HG03064 (cell line): ENCODE results near the gene MORC2.

Source experiments
- ATAC-seq: cut with Tn5 transposase; IDR thresholded peaks from one replicate; pipeline ENCODE4 v1.9.1; 2021; ENCODE audit warnings: low read depth; ENCODE audit not compliant: unreplicated experiment

MORC2 gene

GRCh38 chr22:30922151-30922611 is 46.4 kb downstream of the MORC2 start:
- ATAC-seq: no peak

- ATAC-seq: no peak
Observed at GRCh38 chr22:30921108-30921507, 47.5 kb downstream of the MORC2 start.

DNA sequence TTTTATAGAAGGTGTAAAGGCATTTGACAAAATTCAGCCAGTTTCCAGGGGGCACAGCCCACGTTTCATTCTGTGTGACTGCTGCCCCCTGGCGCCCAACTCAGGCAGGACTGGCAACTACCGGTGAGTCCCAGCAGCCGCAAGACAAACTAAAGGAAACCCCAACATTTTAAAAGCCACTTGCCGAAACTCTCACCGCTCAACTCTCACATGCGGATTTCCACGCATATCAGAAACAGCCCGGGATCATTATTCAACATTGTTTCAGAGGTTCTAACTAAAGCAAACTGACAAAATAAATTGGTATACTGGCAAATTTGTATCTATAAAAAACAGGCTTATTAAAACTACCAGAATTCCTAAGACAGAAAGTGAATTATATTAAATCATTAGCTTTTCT is 48.2 kb downstream of the MORC2 start:
- ATAC-seq: no peak

- no peak for ATAC-seq
Observed at GRCh38 chr22:30919973-30920372, 48.6 kb downstream of the MORC2 start.

DNA sequence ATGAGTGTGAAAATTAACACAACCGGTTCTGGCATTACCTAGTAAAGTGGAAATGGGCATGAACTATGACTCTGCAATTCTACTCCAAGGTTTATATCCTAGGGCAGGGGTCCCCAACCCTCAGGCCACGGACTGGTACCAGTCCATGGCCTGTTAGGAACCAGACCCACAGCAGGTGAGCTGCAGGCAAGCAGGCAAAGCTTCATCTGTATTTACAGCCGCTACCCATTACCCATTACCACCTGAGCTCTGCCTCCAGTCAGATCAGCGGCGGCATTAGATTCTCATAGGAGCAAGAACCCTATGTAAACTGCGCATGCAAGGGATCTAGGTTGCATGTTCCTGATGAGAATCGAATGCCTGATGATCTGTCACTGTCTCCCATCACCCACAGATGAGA is 49.8 kb downstream of the MORC2 start:
- no peak for ATAC-seq

GRCh38 chr22:30910358-30910757 is 58.2 kb downstream of the MORC2 start:
- ATAC-seq: no peak

DNA sequence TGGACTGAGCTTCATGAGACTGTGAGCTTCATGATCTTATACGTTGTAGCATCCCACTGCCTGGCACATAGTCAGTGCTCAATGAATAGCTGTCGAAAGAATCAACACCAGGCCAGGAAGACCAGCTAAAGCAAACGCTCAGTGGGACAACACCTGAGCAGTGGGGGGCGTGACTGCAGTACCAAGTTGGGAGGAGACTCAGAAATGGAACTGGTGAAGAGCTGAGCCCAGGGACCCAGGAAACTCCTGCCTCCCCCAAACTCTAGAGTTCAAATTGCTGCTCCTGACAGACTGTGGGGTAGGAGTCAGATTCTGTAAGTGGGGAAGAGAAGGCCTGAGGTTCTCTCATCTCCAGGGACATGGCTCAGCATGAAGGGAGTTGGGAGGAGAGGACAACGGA is 59.3 kb downstream of the MORC2 start:
- no peak for ATAC-seq

GRCh38 chr22:30908051-30908461 is 60.5 kb downstream of the MORC2 start:
- no peak for ATAC-seq

DNA sequence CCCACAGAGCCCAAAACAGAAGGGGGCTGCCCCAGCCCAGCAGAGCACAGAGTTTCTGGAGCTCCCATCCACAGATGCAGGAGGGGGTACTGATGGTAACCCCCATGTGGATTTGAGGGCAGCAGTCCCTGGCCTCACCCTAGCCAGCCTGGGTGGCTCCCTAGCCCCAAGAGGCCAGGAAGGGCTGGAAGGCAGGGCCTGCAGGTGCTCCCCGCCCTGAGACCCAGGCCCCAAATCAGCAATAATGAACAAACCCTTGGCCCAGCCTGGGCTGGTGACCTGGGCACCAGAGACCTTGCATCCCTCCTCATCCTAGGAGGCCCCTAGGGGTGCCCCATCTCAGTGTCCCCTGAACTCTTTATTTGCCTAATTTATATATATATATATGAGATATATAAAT is 61.6 kb downstream of the MORC2 start:
- no peak for ATAC-seq

DNA sequence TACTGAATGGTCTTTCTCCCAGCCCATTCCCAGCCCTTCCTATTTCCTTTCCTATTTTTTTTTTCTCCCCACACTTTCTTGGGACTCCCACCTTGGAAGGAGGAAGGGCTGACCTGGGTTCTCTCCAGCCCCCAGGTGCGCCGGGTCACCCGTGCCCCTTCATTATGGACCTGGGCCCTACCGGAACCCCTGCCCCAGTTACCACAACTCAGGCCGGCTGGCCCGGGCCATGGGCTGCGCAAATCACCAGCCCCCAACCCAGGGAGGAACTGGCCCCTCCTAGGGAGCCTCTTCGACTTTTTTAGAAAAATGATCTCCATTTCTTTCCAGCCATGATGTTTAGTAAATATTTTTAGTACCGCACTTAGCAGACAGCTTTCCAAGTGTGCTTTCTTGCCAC is 62.2 kb downstream of the MORC2 start:
- ATAC-seq: no peak

DNA sequence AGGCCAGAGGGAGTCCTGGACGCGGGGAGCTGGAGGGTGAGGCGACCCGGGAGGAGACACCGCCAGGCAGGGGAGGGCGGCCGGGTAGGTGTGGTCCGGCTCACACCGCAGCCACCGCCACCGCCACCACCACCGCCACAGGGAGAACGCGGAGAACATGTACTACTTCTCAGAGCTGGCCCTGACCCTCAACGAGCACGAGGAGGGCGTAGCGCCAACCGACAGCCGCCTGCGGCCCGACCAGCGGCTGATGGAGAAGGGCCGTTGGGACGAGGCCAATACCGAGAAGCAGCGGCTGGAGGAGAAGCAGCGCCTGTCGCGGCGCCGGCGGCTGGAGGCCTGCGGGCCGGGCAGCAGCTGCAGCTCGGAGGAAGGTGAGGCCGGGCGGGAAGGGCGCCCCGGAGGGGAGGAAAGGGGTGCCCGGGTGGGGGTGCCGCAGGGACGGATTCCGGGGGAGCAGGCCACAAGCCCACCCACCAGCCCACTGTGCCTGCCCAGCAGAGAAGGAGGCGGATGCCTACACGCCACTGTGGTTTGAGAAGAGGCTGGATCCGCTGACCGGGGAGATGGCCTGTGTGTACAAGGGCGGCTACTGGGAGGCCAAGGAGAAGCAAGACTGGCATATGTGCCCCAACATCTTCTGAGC is 62.8 kb downstream of the MORC2 start:
- no peak for ATAC-seq

- ATAC-seq: no peak
Observed at GRCh38 chr22:30903876-30904460, 64.6 kb downstream of the MORC2 start.

GRCh38 chr22:30902496-30903357 is 65.8 kb downstream of the MORC2 start:
- no peak for ATAC-seq

GRCh38 chr22:30894371-30894740 is 74.2 kb downstream of the MORC2 start:
- no peak for ATAC-seq

DNA sequence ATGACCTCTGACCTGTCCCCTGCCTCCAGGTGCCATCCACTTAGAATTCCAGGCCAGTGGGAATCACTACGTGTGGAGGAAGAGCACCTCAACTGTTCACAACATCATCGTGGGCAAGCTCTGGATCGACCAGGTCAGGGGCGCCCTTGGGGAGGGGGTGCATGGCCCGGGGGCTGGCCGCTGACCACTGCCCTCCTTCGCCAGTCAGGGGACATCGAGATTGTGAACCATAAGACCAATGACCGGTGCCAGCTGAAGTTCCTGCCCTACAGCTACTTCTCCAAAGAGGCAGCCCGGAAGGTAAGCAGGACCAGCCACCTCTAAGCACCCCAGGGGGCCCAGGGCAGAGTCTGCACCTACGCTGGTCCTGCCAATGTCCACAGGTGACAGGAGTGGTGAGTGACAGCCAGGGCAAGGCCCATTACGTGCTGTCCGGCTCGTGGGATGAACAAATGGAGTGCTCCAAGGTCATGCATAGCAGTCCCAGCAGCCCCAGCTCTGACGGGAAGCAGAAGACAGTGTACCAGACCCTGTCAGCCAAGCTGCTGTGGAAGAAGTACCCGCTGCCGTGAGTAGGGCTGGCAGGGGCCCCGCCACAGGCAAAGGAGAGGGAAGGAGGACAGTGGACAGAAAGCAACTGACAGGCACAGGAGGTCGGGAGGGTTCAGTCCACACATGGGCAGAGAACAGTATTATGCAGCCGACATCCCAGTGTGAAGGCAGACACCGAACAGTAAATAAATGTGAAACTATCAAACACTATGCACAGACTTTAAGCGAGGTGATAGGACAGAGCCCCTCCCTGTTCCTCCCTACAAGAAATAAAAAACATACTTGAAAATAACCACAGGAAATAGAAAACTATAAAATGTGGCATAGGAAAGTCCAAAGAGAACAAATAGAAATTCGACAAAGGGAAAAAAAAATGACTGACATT is 74.9 kb downstream of the MORC2 start:
- ATAC-seq: no peak

- no peak for ATAC-seq
Observed at GRCh38 chr22:30892731-30893221, 75.8 kb downstream of the MORC2 start.

DNA sequence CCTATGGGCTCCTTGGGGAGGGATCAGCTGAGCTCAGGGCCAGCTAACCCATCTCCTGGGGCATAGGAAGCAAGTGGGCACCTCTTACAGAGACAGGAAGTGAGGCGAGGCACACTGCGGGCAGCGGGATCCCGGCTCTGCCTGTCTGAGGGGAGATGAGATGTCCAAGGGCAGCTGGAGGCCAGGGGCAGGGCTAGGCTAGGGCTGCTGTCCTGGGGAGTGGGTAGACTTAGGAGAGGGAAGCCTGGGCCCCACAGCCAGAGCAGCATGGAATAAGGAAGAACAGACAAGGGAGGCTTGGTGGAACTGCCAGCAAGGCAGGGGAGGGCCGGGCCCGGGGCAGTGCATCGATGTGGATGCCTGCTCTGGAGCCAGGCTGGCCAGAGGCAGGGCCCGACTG is 76.3 kb downstream of the MORC2 start:
- ATAC-seq: no peak

- no peak for ATAC-seq
Observed at GRCh38 chr22:30891781-30892180, 76.8 kb downstream of the MORC2 start.

- ATAC-seq: no peak
Observed at GRCh38 chr22:30891443-30891755, 77.2 kb downstream of the MORC2 start.

GRCh38 chr22:30890686-30891442 is 77.7 kb downstream of the MORC2 start:
- no peak for ATAC-seq
